Left lobe of liver (tissue), 1 donor: ENCODE results near the gene WDR59. TPM values are rescaled to one million over a fixed set of nuclear protein-coding genes. Genes with fewer than 3 reads are reported as not detected.

Experiments
- total RNA-seq: library from RNA; stranded (reverse); gene quantifications from one replicate; pipeline ENCODE4 v1.2.1, GENCODE V29; 2021
- donor health status: DM: no; HTN: yes; CAD: no.

WDR59 gene
- total RNA-seq, 1 donor from 2014 or later = 51.9 TPM

Other genes starting within 250 kb of the WDR59 start
- not detected for gene FA2H, start 210.3 kb downstream of the WDR59 start, total RNA-seq
- gene ZNRF1, start 13.9 kb upstream of the WDR59 start, total RNA-seq = 14.0 TPM
- 113 TPM for gene LDHD, start 131.7 kb upstream of the WDR59 start, total RNA-seq
- 16.8 TPM for gene ZFP1, start 163.4 kb upstream of the WDR59 start, total RNA-seq
- gene CTRB2, start 222.0 kb upstream of the WDR59 start, total RNA-seq = 12.7 TPM
- 9.7 TPM for gene CTRB1, start 233.9 kb upstream of the WDR59 start, total RNA-seq